Esophagus muscularis mucosa (tissue), 3 donors: Measurements from ENCODE around the gene WBP11.

Experiments used
- CTCF ChIP-seq, 3 experiments: fragments of 200-600 bp in 2 of 3; fragments of 450-650 bp in 1 of 3; sonication (generic) in 2 of 3; IDR thresholded peaks; one replicate each; pipeline ENCODE4 v1.5.1; 2017 to 2019; ENCODE audit warnings: antibody characterized with exemption in 3 of 3, mild to moderate bottlenecking in 2 of 3, moderate library complexity in 1 of 3
- POLR2A ChIP-seq: fragments of 450-650 bp; IDR thresholded peaks from one replicate; pipeline ENCODE4 v1.6.1; 2017; ENCODE audit warnings: antibody characterized with exemption, moderate library complexity, mild to moderate bottlenecking, low read depth

GRCh38 chr12:14780859-14781258 lies 22.4 kb downstream of the WBP11 start:
- TF ChIP-seq POLR2A (no peak), CTCF (IDR thresholded peaks at IDR 0.05) (no peak)
